Ascending aorta (tissue), 2 donors: Measurements from ENCODE around the gene SNTG2. TPM values are rescaled to one million over a fixed set of nuclear protein-coding genes. Genes with fewer than 3 reads are reported as not detected.
"Not testable (repeated sequence)": the region's sequence is repeated elsewhere in the genome, so short reads cannot be mapped to it uniquely, and the experiment has no call there.

ENCODE experiments used
- DNase-seq, 2 donors: peaks; one replicate each; pipeline ENCODE4 v3.0.0-alpha.2; 2019; ENCODE audit warnings: low spot score in 2 of 2
- H3K27ac ChIP-seq, 2 donors: fragments of 200-600 bp; sonication (generic); one replicate each; pipeline ENCODE4 v1.5.1; 2016 to 2017; ENCODE audit warnings: mild to moderate bottlenecking in 1 of 2
- H3K27me3 ChIP-seq: fragments of 200-600 bp; sonication (generic); one replicate; pipeline ENCODE4 v1.5.1; 2017
- H3K36me3 ChIP-seq, 2 donors: fragments of 200-600 bp; sonication (generic); one replicate each; pipeline ENCODE4 v1.5.1; 2016
- H3K4me1 ChIP-seq, 2 donors: fragments of 200-600 bp; sonication (generic); one replicate each; pipeline ENCODE4 v1.5.1; 2016 to 2017; ENCODE audit warnings: mild to moderate bottlenecking in 1 of 2
- H3K4me3 ChIP-seq, 2 donors: fragments of 200-600 bp; sonication (generic); one replicate each; pipeline ENCODE4 v1.5.1; 2016 to 2017; ENCODE audit warnings: mild to moderate bottlenecking in 1 of 2
- H3K9me3 ChIP-seq, 2 donors: fragments of 200-600 bp; sonication (generic); one replicate each; pipeline ENCODE4 v1.5.1; 2016
- intact Hi-C: fragments of 100-400 bp; cut with DNase I; formaldehyde crosslinking; loops from one replicate; pipeline ENCODE4 v1.15.1; 2023
- total RNA-seq: library from RNA; depleted of rRNA; stranded (reverse); fragments of >200 nt; gene quantifications from one replicate; pipeline ENCODE4 v1.1.0, GENCODE V29; 2016
- TF ChIP-seq, protein P1 (sequence below), 3 experiments: fragments of 200-600 bp in 2 of 3; fragments of 450-650 bp in 1 of 3; sonication (generic) in 2 of 3; IDR thresholded peaks; one replicate each; pipeline ENCODE4 v1.5.1; 2016 to 2019; ENCODE audit warnings: antibody characterized with exemption in 3 of 3, mild to moderate bottlenecking in 1 of 3, moderate library complexity in 1 of 3

SNTG2 gene
- total RNA-seq, 1 donor from 2014 or later = 9.9 TPM

DNA sequence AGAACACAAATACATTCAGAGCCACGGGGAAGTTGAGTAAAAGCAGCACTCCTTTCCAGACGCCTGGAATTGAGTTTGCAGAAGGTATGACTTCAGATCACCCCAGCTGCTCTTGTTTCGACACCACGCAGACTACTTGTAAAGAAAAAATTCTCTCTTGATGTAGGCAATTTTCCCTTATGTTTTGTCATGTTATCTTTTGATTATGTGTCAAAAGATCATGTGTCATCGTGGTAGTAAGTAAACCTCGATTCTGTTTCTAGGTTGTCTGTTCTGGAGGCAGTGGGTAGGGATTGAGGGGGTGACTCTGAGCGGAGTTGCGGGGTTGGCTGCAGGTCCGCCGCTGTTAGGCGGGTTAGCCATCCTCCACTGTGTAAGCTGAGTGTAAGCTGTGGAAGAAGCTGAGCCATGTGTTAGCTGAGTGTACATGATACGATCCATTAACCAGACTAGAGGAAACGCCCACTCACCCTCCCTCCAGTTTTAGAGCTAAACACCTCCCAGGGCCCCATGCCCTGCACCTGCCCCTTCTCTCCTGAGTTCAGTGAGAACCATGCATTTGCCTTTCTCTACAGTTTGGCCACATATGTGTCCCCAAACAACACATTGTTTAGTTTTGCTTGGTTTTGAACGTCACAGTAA lies 181.8 kb downstream of the SNTG2 start:
- Histone ChIP-seq H3K36me3 (no peaks in the 10 kb centered on the region), H3K4me1 (no peaks in the 10 kb centered on the region), H3K27me3 (no peaks in the 10 kb centered on the region), H3K27ac (no peak overlapping the region), H3K4me3 (no peak overlapping the region), H3K9me3 (no peaks in the 10 kb centered on the region)
- TF ChIP-seq, protein P1, sequence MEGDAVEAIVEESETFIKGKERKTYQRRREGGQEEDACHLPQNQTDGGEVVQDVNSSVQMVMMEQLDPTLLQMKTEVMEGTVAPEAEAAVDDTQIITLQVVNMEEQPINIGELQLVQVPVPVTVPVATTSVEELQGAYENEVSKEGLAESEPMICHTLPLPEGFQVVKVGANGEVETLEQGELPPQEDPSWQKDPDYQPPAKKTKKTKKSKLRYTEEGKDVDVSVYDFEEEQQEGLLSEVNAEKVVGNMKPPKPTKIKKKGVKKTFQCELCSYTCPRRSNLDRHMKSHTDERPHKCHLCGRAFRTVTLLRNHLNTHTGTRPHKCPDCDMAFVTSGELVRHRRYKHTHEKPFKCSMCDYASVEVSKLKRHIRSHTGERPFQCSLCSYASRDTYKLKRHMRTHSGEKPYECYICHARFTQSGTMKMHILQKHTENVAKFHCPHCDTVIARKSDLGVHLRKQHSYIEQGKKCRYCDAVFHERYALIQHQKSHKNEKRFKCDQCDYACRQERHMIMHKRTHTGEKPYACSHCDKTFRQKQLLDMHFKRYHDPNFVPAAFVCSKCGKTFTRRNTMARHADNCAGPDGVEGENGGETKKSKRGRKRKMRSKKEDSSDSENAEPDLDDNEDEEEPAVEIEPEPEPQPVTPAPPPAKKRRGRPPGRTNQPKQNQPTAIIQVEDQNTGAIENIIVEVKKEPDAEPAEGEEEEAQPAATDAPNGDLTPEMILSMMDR (IDR thresholded peaks at IDR 0.05) = no peak
- intact Hi-C loops = no loop called here
- no peak for DNase-seq

DNA sequence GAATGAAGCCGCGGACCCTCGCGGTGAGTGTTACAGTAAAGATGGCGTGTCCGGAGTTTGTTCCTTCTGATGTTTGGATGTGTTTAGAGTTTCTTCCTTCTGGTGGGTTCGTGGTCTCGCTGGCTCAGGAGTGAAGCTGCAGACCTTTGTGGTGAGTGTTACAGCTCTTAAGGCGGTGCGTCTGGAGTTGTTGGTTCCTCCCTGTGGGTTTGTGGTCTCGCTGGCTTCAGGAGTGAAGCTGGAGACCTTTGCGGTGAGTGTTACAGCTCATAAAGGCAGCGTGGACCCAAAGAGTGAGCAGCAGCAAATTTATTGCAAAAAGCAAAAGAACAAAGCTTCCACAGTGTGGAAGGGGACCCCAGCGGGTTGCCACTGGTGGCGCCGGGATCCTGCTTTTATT lies 183.2 kb downstream of the SNTG2 start:
- H3K36me3 ChIP-seq, H3K4me1 ChIP-seq, DNase-seq, H3K27ac ChIP-seq, H3K9me3 ChIP-seq, H3K27me3 ChIP-seq, H3K4me3 ChIP-seq, intact Hi-C loops: not testable (repeated sequence)

DNA sequence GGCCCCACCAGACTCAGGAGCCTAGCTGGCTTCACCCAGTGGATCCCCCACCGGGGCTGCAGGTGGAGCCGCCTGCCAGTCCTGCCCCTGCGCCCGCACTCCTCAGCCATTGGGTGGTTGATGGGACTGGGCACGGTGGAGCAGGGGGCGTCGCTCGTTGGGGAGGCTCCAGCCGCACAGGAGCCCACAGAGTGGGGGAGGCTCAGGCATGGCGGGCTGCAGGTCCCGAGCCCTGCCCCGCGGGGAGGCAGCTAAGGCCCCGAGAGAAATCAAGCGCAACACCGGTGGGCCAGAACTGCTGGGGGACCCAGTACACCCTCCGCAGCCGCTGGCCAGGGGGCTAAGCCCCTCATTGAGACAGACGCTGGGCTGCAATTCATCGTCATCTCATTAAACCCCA lies 184.0 kb downstream of the SNTG2 start:
- no peak overlapping the region for H3K4me3 ChIP-seq
- H3K27ac ChIP-seq = no peak overlapping the region
- no peaks in the 10 kb centered on the region for H3K4me1 ChIP-seq
- intact Hi-C loops = no loop called here
- TF ChIP-seq, protein P1 (IDR thresholded peaks at IDR 0.05) = no peak
- H3K27me3 ChIP-seq = no peaks in the 10 kb centered on the region
- H3K36me3 ChIP-seq = no peaks in the 10 kb centered on the region
- H3K9me3 ChIP-seq = no peaks in the 10 kb centered on the region
- no peak for DNase-seq

DNA sequence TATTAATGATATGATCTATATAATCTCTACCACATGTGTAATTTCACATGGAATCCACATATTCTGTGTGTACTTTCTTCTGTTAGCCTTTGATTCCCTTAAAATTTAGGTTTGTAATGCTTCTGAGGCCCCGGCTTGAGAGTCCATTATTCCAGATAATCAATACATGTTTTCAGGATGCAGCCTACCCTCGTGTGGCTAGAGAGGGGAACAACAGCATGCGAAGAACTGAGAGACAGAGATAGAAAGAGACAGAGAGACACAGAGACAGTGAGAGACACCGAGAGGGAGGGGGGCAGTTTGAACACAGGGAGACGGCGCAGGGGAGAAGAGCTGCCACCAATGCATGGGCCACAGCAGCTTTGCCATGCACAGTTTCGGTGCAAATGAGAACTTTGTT lies 185.4 kb downstream of the SNTG2 start:
- Histone ChIP-seq H3K27ac (no peak overlapping the region), H3K4me3 (no peak overlapping the region), H3K36me3 (no peaks in the 10 kb centered on the region), H3K9me3 (no peaks in the 10 kb centered on the region), H3K27me3 (no peaks in the 10 kb centered on the region), H3K4me1 (no peaks in the 10 kb centered on the region)
- DNase-seq = no peak
- TF ChIP-seq, protein P1 (IDR thresholded peaks at IDR 0.05) = no peak
- intact Hi-C loops = no loop called here

DNA sequence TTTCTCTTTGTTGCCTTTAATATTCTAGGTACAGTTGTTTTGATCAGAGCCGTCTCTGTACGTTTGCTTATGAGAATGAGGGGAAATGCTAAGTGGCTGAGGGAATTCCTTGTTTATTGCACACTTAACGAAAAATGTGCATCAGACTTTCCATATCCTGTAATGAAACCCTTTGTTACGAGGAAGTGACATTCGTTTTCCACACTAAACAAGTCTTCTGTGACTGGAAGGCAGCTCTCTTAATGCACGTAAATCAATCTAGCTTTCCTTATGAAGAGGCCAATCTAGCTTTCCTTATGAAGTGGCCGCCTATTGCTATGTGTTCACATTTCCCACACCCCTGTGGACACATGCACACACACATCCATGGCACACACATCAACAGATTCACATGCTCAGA lies 186.2 kb downstream of the SNTG2 start:
- Histone ChIP-seq H3K27ac (no peak overlapping the region), H3K36me3 (no peaks in the 10 kb centered on the region), H3K4me3 (no peak overlapping the region), H3K27me3 (no peaks in the 10 kb centered on the region), H3K4me1 (no peaks in the 10 kb centered on the region), H3K9me3 (no peaks in the 10 kb centered on the region)
- TF ChIP-seq, protein P1 (IDR thresholded peaks at IDR 0.05) = no peak
- DNase-seq = no peak
- intact Hi-C loops = no loop called here

DNA sequence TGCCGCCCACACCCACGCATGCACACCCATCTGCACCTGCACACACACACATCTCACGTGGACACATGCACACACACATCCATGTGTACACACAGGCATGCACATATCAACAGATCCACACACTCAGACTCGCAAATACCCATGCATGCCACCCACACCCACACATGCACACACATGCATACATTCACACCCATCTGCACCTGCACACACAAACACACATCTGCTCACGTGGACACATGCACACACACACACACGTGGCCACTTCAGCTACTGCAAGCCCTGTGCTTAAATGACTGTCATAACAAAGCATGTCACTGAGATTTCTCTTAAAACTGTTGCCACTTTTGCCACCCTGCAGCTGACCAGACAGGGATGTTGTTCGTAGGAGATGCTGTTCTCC lies 186.6 kb downstream of the SNTG2 start:
- Histone ChIP-seq H3K4me3 (no peak overlapping the region), H3K27me3 (no peaks in the 10 kb centered on the region), H3K9me3 (no peaks in the 10 kb centered on the region), H3K4me1 (no peaks in the 10 kb centered on the region), H3K36me3 (no peaks in the 10 kb centered on the region), H3K27ac (no peak overlapping the region)
- no peak for DNase-seq
- TF ChIP-seq, protein P1 (IDR thresholded peaks at IDR 0.05) = no peak
- intact Hi-C loops = no loop called here
